K562 (cell line): ENCODE data around the gene TMEM245. TPM values are rescaled to one million over a fixed set of nuclear protein-coding genes. Genes with fewer than 3 reads are reported as not detected.
A peak's percentile ranks its signal among the peaks of the same experiment; 100 is the strongest.

Experiments
- ADNP ChIP-seq: fragments of 200-800 bp; sonication (Bioruptor generic); IDR thresholded peaks from 2 replicates; pipeline ENCODE4 v1.6.1; 2016; ENCODE audit warnings: missing genetic modification characterization, missing compliant biosample characterization
- CREB1 ChIP-seq, 2 experiments: sonication (generic) in 1 of 2; formaldehyde crosslinking in 1 of 2; IDR thresholded peaks; 2 replicates each; pipeline versions ENCODE4 v1.6.1 to v1.8.0; 2012 to 2022; ENCODE audit warnings: inconsistent platforms in 1 of 2, mild to moderate bottlenecking in 1 of 2, missing genetic modification reagents in 1 of 2, moderate library complexity in 1 of 2
- ELF2 ChIP-seq: fragments of 250-450 bp; sonication (Bioruptor Pico); IDR thresholded peaks from 2 replicates; pipeline ENCODE4 v1.5.0; 2021; ENCODE audit warnings: mild to moderate bottlenecking
- HMGN3 ChIP-seq: IDR thresholded peaks from 2 replicates; pipeline ENCODE4 v1.6.1; 2011; ENCODE audit warnings: borderline replicate concordance, low read depth, mild to moderate bottlenecking, mixed read lengths, low read length; ENCODE audit not compliant: insufficient read length; ENCODE audit errors: extremely low read depth
- KDM5B ChIP-seq: fragments of 200-600 bp; sonication (generic); IDR thresholded peaks from 2 replicates; pipeline ENCODE4 v1.6.1; 2012; ENCODE audit warnings: low read depth, mild to moderate bottlenecking, moderate library complexity, low read length, control low read depth, inconsistent platforms; ENCODE audit not compliant: insufficient replicate concordance
- KLF13 ChIP-seq: fragments of 450-650 bp; IDR thresholded peaks from 2 replicates; pipeline ENCODE4 v1.6.1; 2016; ENCODE audit warnings: missing genetic modification characterization, low read depth, mild to moderate bottlenecking, missing compliant biosample characterization, moderate library complexity, borderline replicate concordance
- NFIC ChIP-seq: fragments of 450-650 bp; IDR thresholded peaks from 2 replicates; pipeline ENCODE4 v1.6.1; 2017; ENCODE audit warnings: mild to moderate bottlenecking, inconsistent platforms
- NR1H2 ChIP-seq: sonication (generic); formaldehyde crosslinking; IDR thresholded peaks from 2 replicates; pipeline ENCODE4 v1.4.0; 2020; ENCODE audit warnings: mild to moderate bottlenecking, missing genetic modification reagents
- RB1 ChIP-seq: fragments of 450-650 bp; IDR thresholded peaks from 2 replicates; pipeline ENCODE4 v1.6.1; 2017; ENCODE audit warnings: low read depth, mild to moderate bottlenecking
- RBBP5 ChIP-seq: fragments of 200-600 bp; sonication (generic); IDR thresholded peaks from 2 replicates; pipeline ENCODE4 v1.6.1; 2012; ENCODE audit warnings: borderline replicate concordance, mild to moderate bottlenecking, low read length, control low read depth, inconsistent platforms; ENCODE audit not compliant: insufficient read depth, poor library complexity, severe bottlenecking
- RBM25 ChIP-seq: fragments of 200-400 bp; formaldehyde crosslinking; IDR thresholded peaks from 2 replicates; pipeline ENCODE4 v1.6.1; 2018; ENCODE audit warnings: low read length, low read depth, moderate library complexity; ENCODE audit not compliant: severe bottlenecking
- SMARCA5 ChIP-seq: fragments of 450-650 bp; IDR thresholded peaks from 2 replicates; pipeline ENCODE4 v1.6.1; 2016
- SNIP1 ChIP-seq: fragments of 450-650 bp; IDR thresholded peaks from 2 replicates; pipeline ENCODE4 v1.7.1; 2017; ENCODE audit warnings: low read depth, mild to moderate bottlenecking
- TAF7 ChIP-seq: fragments of 450-650 bp; IDR thresholded peaks from 2 replicates; pipeline ENCODE4 v1.6.1; 2016; ENCODE audit warnings: missing genetic modification characterization, missing compliant biosample characterization
- TSC22D4 ChIP-seq: fragments of 450-650 bp; IDR thresholded peaks from 2 replicates; pipeline ENCODE4 v1.6.1; 2016; ENCODE audit warnings: missing genetic modification characterization, missing biosample characterization, control low read depth
- ZNF384 ChIP-seq: IDR thresholded peaks from 2 replicates; pipeline ENCODE4 v1.6.1; 2012; ENCODE audit warnings: low read depth, low read length, improper control_type of control experiment
- polyA plus RNA-seq, 8 experiments: library from polyadenylated mRNA; depleted of rRNA in 4 of 8; stranded (reverse) in 5 of 8; unstranded in 3 of 8; fragments of >200 nt; fragmentation: Nextera tagmentation in 2 of 8; fragmentation: Illumina TruSeq in 1 of 8; extraction: Ambion mirVana in 2 of 8; extraction: Trizol in 1 of 8; gene quantifications; 2 replicates each; pipeline versions ENCODE4 v1.2.1 to v1.2.3, GENCODE V29; 2011 to 2014; ENCODE audit warnings: inconsistent platforms in 1 of 8, missing spikeins in 1 of 8
- total RNA-seq, 7 experiments: library from RNA; depleted of rRNA in 6 of 7; stranded (reverse); fragments of >200 nt in 6 of 7; fragmentation: Illumina TruSeq in 2 of 7; extraction: Trizol in 2 of 7; gene quantifications; 2 replicates each; pipeline versions ENCODE4 v1.2.1 to v1.2.3, GENCODE V29; 2011 to 2021; ENCODE audit warnings: low replicate concordance in 1 of 7
- TF ChIP-seq, protein P1 (sequence below): sonication (generic); formaldehyde crosslinking; IDR thresholded peaks from 2 replicates; pipeline ENCODE4 v1.8.1; 2023; ENCODE audit warnings: mild to moderate bottlenecking, missing genetic modification reagents, moderate library complexity
- TF ChIP-seq, protein P2 (sequence below): fragments of 250-450 bp; sonication (Bioruptor Pico); IDR thresholded peaks from 2 replicates; pipeline ENCODE4 v1.5.0; 2022; ENCODE audit warnings: mild to moderate bottlenecking
- TF ChIP-seq, protein P3 (sequence below), 2 experiments: fragments of 450-650 bp; conservative IDR thresholded peaks; 2 replicates each; pipeline ENCODE4 v1.6.1; 2017; ENCODE audit warnings: mild to moderate bottlenecking in 2 of 2, moderate library complexity in 2 of 2
- TF ChIP-seq, protein P4 (sequence below), 2 experiments: fragments of 200-800 bp in 1 of 2; sonication (Bioruptor generic) in 1 of 2; sonication (generic) in 1 of 2; formaldehyde crosslinking in 1 of 2; IDR thresholded peaks in 1 of 2; conservative IDR thresholded peaks in 1 of 2; 2 replicates each; pipeline versions ENCODE4 v1.5.0 to v1.6.1; 2016 to 2020; ENCODE audit warnings: missing compliant biosample characterization in 1 of 2, missing genetic modification characterization in 1 of 2, missing genetic modification reagents in 1 of 2

TMEM245 gene
- total and polyA plus RNA-seq, 9 of the 15 experiments (the other 6 are each of a cell fraction or from before 2014, with no cell fraction given), result 8.5 to 43.2 (median 24.3) TPM

DNA sequence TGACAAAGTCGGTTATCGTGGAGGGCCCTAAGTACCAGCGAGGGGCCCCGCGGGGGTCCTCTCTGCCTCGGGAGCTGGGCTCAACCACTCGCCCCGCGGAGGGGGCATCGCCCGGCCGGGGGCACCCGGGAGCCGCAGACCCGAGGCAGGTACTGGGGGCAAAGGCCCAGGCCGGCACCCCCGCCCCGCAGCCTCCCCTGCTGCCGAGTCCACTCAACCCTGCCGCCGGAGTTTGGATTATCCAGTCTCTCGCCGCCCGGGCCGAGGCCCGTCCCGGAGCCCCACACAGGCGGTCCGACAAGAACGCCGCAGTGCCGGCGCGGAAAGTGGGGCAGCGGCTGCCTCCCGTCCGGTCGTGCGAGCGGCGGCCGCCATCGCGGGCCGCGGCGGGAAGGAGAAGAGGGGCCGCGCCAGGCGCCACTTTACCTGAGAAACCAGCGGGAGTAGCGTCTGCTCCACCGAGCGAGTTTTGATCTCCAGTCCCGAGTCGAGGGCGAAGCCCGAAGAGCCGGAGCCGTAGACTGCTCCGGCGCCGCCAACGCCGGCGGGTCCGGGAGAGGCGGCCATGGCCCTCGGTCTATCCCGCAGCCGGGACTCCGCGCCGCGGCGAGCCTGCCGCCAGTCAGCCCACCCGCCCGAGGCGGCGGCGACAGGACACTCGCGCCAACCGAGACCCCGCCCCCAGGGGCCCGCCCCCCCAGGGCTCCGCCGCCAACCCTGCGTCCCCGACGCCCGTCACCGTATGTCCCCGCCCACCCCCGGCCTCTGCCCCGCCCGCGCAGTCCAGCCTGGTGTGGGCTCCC lies 106.7 kb downstream of the TMEM245 start, which contains the start of gene CTNNAL1 (continued):
- TF ChIP-seq, protein P1, sequence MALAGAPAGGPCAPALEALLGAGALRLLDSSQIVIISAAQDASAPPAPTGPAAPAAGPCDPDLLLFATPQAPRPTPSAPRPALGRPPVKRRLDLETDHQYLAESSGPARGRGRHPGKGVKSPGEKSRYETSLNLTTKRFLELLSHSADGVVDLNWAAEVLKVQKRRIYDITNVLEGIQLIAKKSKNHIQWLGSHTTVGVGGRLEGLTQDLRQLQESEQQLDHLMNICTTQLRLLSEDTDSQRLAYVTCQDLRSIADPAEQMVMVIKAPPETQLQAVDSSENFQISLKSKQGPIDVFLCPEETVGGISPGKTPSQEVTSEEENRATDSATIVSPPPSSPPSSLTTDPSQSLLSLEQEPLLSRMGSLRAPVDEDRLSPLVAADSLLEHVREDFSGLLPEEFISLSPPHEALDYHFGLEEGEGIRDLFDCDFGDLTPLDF, result no peak; the same call in 1 of the 2 replicates
- TF ChIP-seq NR1H2 (CRISPR knock-in tag) (no peak), RBM25 (no peak), KDM5B (peak; percentile 89), TAF7 (tag) (no peak), ZNF384 (no peak), RB1 (peak; percentile 75; the same call in 1 of the 2 replicates), KLF13 (tag) (no peak), NFIC (peak; percentile 30; the same call in 1 of the 2 replicates), RBBP5 (peak; percentile 74), SNIP1 (no peak), HMGN3 (peak; percentile 44), CREB1 (IDR thresholded peaks at IDR 0.05) (no peak), CREB1 (CRISPR knock-in tag; IDR thresholded peaks at IDR 0.05) (no peak; the same call in 1 of the 2 replicates), SMARCA5 (no peak), ADNP (tag) (no peak), ELF2 (no peak), TSC22D4 (tag) (no peak)
- TF ChIP-seq, protein P2, sequence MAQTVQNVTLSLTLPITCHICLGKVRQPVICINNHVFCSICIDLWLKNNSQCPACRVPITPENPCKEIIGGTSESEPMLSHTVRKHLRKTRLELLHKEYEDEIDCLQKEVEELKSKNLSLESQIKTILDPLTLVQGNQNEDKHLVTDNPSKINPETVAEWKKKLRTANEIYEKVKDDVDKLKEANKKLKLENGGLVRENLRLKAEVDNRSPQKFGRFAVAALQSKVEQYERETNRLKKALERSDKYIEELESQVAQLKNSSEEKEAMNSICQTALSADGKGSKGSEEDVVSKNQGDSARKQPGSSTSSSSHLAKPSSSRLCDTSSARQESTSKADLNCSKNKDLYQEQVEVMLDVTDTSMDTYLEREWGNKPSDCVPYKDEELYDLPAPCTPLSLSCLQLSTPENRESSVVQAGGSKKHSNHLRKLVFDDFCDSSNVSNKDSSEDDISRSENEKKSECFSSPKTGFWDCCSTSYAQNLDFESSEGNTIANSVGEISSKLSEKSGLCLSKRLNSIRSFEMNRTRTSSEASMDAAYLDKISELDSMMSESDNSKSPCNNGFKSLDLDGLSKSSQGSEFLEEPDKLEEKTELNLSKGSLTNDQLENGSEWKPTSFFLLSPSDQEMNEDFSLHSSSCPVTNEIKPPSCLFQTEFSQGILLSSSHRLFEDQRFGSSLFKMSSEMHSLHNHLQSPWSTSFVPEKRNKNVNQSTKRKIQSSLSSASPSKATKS, result no peak
- TF ChIP-seq, protein P3, sequence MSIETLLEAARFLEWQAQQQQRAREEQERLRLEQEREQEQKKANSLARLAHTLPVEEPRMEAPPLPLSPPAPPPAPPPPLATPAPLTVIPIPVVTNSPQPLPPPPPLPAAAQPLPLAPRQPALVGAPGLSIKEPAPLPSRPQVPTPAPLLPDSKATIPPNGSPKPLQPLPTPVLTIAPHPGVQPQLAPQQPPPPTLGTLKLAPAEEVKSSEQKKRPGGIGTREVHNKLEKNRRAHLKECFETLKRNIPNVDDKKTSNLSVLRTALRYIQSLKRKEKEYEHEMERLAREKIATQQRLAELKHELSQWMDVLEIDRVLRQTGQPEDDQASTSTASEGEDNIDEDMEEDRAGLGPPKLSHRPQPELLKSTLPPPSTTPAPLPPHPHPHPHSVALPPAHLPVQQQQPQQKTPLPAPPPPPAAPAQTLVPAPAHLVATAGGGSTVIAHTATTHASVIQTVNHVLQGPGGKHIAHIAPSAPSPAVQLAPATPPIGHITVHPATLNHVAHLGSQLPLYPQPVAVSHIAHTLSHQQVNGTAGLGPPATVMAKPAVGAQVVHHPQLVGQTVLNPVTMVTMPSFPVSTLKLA (conservative IDR thresholded peaks at IDR 0.05), result 0 out of 4 replicates have a peak, but pooled peaks have one; percentile 6 to 44
- TF ChIP-seq, protein P4, sequence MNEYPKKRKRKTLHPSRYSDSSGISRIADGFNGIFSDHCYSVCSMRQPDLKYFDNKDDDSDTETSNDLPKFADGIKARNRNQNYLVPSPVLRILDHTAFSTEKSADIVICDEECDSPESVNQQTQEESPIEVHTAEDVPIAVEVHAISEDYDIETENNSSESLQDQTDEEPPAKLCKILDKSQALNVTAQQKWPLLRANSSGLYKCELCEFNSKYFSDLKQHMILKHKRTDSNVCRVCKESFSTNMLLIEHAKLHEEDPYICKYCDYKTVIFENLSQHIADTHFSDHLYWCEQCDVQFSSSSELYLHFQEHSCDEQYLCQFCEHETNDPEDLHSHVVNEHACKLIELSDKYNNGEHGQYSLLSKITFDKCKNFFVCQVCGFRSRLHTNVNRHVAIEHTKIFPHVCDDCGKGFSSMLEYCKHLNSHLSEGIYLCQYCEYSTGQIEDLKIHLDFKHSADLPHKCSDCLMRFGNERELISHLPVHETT (CRISPR knock-in tag; conservative IDR thresholded peaks at IDR 0.05 in 1 of 2, IDR thresholded peaks at IDR 0.05 in 1 of 2), result no peak
